ENCODE results near the gene TMEM200B.

DNA sequence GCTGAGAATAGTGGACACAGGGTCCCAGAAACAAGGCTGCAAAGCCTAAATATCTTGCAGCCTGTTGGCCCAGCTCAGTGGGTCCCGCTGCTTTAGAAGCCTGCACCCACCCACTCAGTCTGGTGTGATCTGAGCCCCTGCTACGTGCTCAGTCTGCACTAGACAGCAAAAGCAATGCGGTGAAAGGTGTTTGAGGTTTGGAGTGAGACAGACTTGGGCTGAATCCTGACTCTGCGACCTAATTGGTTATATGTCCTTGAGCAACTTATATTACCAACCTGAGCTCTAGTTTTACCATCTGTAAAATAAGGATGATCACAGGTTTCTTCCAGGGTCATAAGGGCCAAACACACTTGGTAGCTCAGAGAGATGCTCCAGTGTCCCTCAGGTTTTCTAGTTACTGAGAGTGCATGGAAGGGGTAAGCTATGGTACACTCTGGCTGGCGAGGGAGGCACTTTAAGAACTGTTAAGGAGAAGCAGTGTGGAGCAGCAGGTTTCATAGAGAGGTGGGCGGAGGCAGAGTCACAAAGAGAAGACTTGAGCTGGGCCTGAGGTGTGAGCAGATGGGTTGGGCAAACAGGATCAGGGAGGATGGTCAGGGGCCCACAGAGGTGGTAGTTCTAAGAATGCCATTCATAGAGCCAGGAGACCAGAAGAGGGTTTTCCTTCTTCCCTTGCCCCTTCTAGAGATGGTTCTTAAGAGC lies 10.1 kb downstream of the TMEM200B start:
- TF ChIP-seq, protein P1, sequence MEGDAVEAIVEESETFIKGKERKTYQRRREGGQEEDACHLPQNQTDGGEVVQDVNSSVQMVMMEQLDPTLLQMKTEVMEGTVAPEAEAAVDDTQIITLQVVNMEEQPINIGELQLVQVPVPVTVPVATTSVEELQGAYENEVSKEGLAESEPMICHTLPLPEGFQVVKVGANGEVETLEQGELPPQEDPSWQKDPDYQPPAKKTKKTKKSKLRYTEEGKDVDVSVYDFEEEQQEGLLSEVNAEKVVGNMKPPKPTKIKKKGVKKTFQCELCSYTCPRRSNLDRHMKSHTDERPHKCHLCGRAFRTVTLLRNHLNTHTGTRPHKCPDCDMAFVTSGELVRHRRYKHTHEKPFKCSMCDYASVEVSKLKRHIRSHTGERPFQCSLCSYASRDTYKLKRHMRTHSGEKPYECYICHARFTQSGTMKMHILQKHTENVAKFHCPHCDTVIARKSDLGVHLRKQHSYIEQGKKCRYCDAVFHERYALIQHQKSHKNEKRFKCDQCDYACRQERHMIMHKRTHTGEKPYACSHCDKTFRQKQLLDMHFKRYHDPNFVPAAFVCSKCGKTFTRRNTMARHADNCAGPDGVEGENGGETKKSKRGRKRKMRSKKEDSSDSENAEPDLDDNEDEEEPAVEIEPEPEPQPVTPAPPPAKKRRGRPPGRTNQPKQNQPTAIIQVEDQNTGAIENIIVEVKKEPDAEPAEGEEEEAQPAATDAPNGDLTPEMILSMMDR (IDR thresholded peaks at IDR 0.05): no peak
- TF ChIP-seq EP300 (IDR thresholded peaks at IDR 0.05): no peak
- TF ChIP-seq MAFK (IDR thresholded peaks at IDR 0.05; ENCODE audit: partially characterized antibody): no peak
- no peak for TF ChIP-seq RAD21 (conservative IDR thresholded peaks at IDR 0.05 in 1 of 2, IDR thresholded peaks at IDR 0.05 in 1 of 2)
- TF ChIP-seq, protein P2, sequence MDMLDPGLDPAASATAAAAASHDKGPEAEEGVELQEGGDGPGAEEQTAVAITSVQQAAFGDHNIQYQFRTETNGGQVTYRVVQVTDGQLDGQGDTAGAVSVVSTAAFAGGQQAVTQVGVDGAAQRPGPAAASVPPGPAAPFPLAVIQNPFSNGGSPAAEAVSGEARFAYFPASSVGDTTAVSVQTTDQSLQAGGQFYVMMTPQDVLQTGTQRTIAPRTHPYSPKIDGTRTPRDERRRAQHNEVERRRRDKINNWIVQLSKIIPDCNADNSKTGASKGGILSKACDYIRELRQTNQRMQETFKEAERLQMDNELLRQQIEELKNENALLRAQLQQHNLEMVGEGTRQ (IDR thresholded peaks at IDR 0.05): no peak
- no peak for TF ChIP-seq POLR2A (IDR thresholded peaks at IDR 0.05; ENCODE audit: low read length)
- no peak for TF ChIP-seq TP53 (CRISPR knock-in tag; IDR thresholded peaks at IDR 0.05)

Measured in A549 (cell line).